HEK293 (cell line): ENCODE data around the gene GART.

ENCODE experiments used
- CTCF ChIA-PET: fragments of 350-600 bp; formaldehyde crosslinking; extraction: SDS; loops from one replicate; lab custom pipeline; 2021; ENCODE audit warnings: antibody characterized with exemption; lab: Yijun Ruan, JAX
- POLR2A ChIA-PET: fragments of 300-600 bp; formaldehyde crosslinking; extraction: SDS; loops from one replicate; lab custom pipeline; 2020; ENCODE audit warnings: antibody characterized with exemption, inconsistent platforms; lab: Yijun Ruan, JAX
- H3K27ac ChIP-seq: fragments of 200-500 bp; sonication (Bioruptor generic); 2 replicates; pipeline ENCODE4 v1.5.1; 2014; ENCODE audit warnings: low read depth, low read length, control low read depth, inconsistent platforms; ENCODE audit errors: extremely low read depth
- H3K36me3 ChIP-seq, 2 experiments: fragments of 200-500 bp in 1 of 2; sonication (Bioruptor generic) in 1 of 2; 1 replicate in 1 of 2; 2 replicates in 1 of 2; pipeline ENCODE4 v1.5.1; 2014 to 2017; ENCODE audit warnings: inconsistent platforms in 2 of 2, low read length in 2 of 2; ENCODE audit not compliant: control insufficient read depth in 2 of 2, insufficient read depth in 1 of 2
- H3K4me1 ChIP-seq: fragments of 200-500 bp; sonication (Bioruptor generic); 2 replicates; pipeline ENCODE4 v1.5.1; 2014; ENCODE audit warnings: mild to moderate bottlenecking, low read length, inconsistent platforms; ENCODE audit not compliant: control insufficient read depth, insufficient read depth
- H3K4me3 ChIP-seq: 2 replicates; pipeline ENCODE4 v1.5.1; 2011; ENCODE audit warnings: low read depth, mild to moderate bottlenecking, control low read depth, low read length, moderate library complexity
- H3K9me3 ChIP-seq: fragments of 200-500 bp; sonication (Bioruptor generic); 2 replicates; pipeline ENCODE4 v1.5.1; 2014; ENCODE audit warnings: low read depth, low read length, inconsistent platforms; ENCODE audit not compliant: control insufficient read depth, insufficient read depth
- BCL11A ChIP-seq: fragments of 450-650 bp; formaldehyde crosslinking; IDR thresholded peaks from 2 replicates; pipeline ENCODE4 v1.5.1; 2016; ENCODE audit warnings: low read depth, missing biosample characterization, missing genetic modification characterization
- KLF10 ChIP-seq: fragments of 450-650 bp; IDR thresholded peaks from 2 replicates; pipeline ENCODE4 v1.5.1; 2018; ENCODE audit warnings: missing biosample characterization, mild to moderate bottlenecking, missing genetic modification characterization
- PRDM1 ChIP-seq: fragments of 450-650 bp; formaldehyde crosslinking; IDR thresholded peaks from 2 replicates; pipeline ENCODE4; 2016; ENCODE audit warnings: missing biosample characterization, missing genetic modification characterization
- SP3 ChIP-seq: fragments of 450-650 bp; formaldehyde crosslinking; IDR thresholded peaks from 2 replicates; pipeline ENCODE4 v1.5.1; 2016; ENCODE audit warnings: missing biosample characterization, missing genetic modification characterization
- ZBTB20 ChIP-seq: fragments of 450-650 bp; formaldehyde crosslinking; IDR thresholded peaks from 2 replicates; pipeline ENCODE4 v1.5.1; 2016; ENCODE audit warnings: missing biosample characterization, missing genetic modification characterization
- ZFP69B ChIP-seq: fragments of 450-650 bp; formaldehyde crosslinking; IDR thresholded peaks from 2 replicates; pipeline ENCODE4 v1.5.1; 2016; ENCODE audit warnings: missing biosample characterization, missing genetic modification characterization
- ZNF121 ChIP-seq: fragments of 450-650 bp; formaldehyde crosslinking; IDR thresholded peaks from 2 replicates; pipeline ENCODE4 v1.5.1; 2016; ENCODE audit warnings: missing biosample characterization, missing genetic modification characterization
- ZNF157 ChIP-seq: fragments of 450-650 bp; formaldehyde crosslinking; IDR thresholded peaks from 2 replicates; pipeline ENCODE4 v1.5.1; 2016; ENCODE audit warnings: missing biosample characterization, missing genetic modification characterization
- ZNF473 ChIP-seq: fragments of 450-650 bp; formaldehyde crosslinking; IDR thresholded peaks from 2 replicates; pipeline ENCODE4 v1.5.1; 2017; ENCODE audit warnings: missing biosample characterization, missing genetic modification characterization
- ZNF560 ChIP-seq: fragments of 450-650 bp; formaldehyde crosslinking; IDR thresholded peaks from 2 replicates; pipeline ENCODE4 v1.5.1; 2017; ENCODE audit warnings: missing biosample characterization, missing genetic modification characterization, borderline replicate concordance
- ZNF585B ChIP-seq: fragments of 450-650 bp; formaldehyde crosslinking; IDR thresholded peaks from 2 replicates; pipeline ENCODE4 v1.5.1; 2016; ENCODE audit warnings: missing biosample characterization, missing genetic modification characterization
- ZNF837 ChIP-seq: fragments of 450-650 bp; formaldehyde crosslinking; IDR thresholded peaks from 2 replicates; pipeline ENCODE4 v1.5.1; 2016; ENCODE audit warnings: missing biosample characterization, missing genetic modification characterization
- TF ChIP-seq, protein P1 (sequence below): fragments of 450-650 bp; formaldehyde crosslinking; IDR thresholded peaks from 2 replicates; pipeline ENCODE4 v1.5.1; 2017; ENCODE audit warnings: missing biosample characterization, missing genetic modification characterization
- TF ChIP-seq, protein P2 (sequence below): fragments of 450-650 bp; formaldehyde crosslinking; IDR thresholded peaks from 2 replicates; pipeline ENCODE4 v1.5.1; 2016; ENCODE audit warnings: missing biosample characterization, missing genetic modification characterization
- TF ChIP-seq, protein P3 (sequence below): fragments of 450-650 bp; formaldehyde crosslinking; optimal IDR thresholded peaks from 2 replicates; pipeline ENCODE3; 2016; ENCODE audit warnings: missing biosample characterization, mild to moderate bottlenecking, missing genetic modification characterization
- TF ChIP-seq, protein P4 (sequence below): fragments of 450-650 bp; formaldehyde crosslinking; IDR thresholded peaks from 2 replicates; pipeline ENCODE4 v1.5.1; 2016; ENCODE audit warnings: missing biosample characterization, missing genetic modification characterization, borderline replicate concordance

The GART gene

DNA sequence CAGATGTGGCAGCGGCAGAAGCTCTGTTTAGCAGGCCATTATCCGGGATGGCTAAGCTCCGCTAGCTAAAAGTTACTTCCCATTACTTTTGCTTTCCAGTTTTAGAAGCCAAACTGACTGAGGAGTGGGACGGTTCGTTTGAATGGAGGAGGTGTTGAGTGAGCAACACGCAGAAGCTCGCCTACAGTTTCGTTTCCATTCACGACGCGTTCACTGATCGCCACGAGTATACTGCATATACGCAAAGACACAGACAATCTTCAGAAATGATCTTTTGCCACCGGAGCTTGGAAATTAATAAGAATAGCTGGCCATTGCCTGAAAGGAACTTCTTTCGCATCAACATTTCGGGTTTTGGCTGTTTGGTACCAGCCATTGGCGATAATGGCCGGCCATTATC, 15.5 kb upstream of the GART start:
- POLR2A ChIA-PET, result interaction anchor here (0.5 to 1.1 kb wide), 4 partner anchors 10 to 81 kb away, joined by 3 to 6 read pairs (median 4); no protein-coding TSS in a partner anchor
- no peak overlapping the region for H3K4me3 ChIP-seq
- no peaks in the 10 kb centered on the region for H3K4me1 ChIP-seq
- TF ChIP-seq ZBTB20 (tag by site-specific recombination) (no peak), ZNF157 (peak; percentile 84)
- CTCF ChIA-PET, result interaction anchor here (0.5 to 1.3 kb wide), 3 partner anchors 25 to 359 kb away, joined by 3 to 4 read pairs (median 4); no protein-coding TSS in a partner anchor
- no peak overlapping the region for H3K27ac ChIP-seq
- peaks cover 80 to 97% of the 10 kb centered on the region in 2 experiments for H3K36me3 ChIP-seq
- H3K9me3 ChIP-seq, result no peaks in the 10 kb centered on the region

DNA sequence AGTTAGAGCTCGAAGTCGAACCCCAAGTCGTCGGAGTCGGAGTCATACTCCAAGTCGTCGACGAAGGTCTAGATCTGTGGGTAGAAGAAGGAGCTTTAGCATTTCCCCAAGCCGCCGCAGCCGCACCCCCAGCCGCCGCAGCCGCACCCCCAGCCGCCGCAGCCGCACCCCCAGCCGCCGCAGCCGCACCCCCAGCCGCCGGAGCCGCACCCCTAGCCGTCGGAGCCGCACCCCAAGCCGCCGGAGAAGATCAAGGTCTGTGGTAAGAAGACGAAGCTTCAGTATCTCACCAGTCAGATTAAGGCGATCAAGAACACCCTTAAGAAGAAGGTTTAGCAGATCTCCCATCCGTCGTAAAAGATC, 13.0 kb upstream of the GART start:
- no peaks in the 10 kb centered on the region for H3K4me1 ChIP-seq
- H3K4me3 ChIP-seq, result no peak overlapping the region
- TF ChIP-seq ZNF560 (tag by site-specific recombination) (no peak), ZNF837 (tag by site-specific recombination) (no peak), PRDM1 (tag by site-specific recombination) (no peak), SP3 (tag by site-specific recombination) (no peak), BCL11A (no peak), KLF10 (tag by site-specific recombination) (no peak), ZNF473 (tag by site-specific recombination) (no peak), ZNF585B (tag by site-specific recombination) (no peak), ZFP69B (tag by site-specific recombination) (no peak), ZNF121 (no peak)
- TF ChIP-seq, protein P1, sequence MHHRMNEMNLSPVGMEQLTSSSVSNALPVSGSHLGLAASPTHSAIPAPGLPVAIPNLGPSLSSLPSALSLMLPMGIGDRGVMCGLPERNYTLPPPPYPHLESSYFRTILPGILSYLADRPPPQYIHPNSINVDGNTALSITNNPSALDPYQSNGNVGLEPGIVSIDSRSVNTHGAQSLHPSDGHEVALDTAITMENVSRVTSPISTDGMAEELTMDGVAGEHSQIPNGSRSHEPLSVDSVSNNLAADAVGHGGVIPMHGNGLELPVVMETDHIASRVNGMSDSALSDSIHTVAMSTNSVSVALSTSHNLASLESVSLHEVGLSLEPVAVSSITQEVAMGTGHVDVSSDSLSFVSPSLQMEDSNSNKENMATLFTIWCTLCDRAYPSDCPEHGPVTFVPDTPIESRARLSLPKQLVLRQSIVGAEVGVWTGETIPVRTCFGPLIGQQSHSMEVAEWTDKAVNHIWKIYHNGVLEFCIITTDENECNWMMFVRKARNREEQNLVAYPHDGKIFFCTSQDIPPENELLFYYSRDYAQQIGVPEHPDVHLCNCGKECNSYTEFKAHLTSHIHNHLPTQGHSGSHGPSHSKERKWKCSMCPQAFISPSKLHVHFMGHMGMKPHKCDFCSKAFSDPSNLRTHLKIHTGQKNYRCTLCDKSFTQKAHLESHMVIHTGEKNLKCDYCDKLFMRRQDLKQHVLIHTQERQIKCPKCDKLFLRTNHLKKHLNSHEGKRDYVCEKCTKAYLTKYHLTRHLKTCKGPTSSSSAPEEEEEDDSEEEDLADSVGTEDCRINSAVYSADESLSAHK (tag by site-specific recombination), result no peak
- TF ChIP-seq, protein P2, sequence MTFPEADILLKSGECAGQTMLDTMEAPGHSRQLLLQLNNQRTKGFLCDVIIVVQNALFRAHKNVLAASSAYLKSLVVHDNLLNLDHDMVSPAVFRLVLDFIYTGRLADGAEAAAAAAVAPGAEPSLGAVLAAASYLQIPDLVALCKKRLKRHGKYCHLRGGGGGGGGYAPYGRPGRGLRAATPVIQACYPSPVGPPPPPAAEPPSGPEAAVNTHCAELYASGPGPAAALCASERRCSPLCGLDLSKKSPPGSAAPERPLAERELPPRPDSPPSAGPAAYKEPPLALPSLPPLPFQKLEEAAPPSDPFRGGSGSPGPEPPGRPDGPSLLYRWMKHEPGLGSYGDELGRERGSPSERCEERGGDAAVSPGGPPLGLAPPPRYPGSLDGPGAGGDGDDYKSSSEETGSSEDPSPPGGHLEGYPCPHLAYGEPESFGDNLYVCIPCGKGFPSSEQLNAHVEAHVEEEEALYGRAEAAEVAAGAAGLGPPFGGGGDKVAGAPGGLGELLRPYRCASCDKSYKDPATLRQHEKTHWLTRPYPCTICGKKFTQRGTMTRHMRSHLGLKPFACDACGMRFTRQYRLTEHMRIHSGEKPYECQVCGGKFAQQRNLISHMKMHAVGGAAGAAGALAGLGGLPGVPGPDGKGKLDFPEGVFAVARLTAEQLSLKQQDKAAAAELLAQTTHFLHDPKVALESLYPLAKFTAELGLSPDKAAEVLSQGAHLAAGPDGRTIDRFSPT (tag by site-specific recombination), result no peak
- TF ChIP-seq, protein P3, sequence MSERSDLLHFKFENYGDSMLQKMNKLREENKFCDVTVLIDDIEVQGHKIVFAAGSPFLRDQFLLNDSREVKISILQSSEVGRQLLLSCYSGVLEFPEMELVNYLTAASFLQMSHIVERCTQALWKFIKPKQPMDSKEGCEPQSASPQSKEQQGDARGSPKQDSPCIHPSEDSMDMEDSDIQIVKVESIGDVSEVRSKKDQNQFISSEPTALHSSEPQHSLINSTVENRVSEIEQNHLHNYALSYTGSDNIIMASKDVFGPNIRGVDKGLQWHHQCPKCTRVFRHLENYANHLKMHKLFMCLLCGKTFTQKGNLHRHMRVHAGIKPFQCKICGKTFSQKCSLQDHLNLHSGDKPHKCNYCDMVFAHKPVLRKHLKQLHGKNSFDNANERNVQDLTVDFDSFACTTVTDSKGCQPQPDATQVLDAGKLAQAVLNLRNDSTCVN, result no peak
- TF ChIP-seq, protein P4, sequence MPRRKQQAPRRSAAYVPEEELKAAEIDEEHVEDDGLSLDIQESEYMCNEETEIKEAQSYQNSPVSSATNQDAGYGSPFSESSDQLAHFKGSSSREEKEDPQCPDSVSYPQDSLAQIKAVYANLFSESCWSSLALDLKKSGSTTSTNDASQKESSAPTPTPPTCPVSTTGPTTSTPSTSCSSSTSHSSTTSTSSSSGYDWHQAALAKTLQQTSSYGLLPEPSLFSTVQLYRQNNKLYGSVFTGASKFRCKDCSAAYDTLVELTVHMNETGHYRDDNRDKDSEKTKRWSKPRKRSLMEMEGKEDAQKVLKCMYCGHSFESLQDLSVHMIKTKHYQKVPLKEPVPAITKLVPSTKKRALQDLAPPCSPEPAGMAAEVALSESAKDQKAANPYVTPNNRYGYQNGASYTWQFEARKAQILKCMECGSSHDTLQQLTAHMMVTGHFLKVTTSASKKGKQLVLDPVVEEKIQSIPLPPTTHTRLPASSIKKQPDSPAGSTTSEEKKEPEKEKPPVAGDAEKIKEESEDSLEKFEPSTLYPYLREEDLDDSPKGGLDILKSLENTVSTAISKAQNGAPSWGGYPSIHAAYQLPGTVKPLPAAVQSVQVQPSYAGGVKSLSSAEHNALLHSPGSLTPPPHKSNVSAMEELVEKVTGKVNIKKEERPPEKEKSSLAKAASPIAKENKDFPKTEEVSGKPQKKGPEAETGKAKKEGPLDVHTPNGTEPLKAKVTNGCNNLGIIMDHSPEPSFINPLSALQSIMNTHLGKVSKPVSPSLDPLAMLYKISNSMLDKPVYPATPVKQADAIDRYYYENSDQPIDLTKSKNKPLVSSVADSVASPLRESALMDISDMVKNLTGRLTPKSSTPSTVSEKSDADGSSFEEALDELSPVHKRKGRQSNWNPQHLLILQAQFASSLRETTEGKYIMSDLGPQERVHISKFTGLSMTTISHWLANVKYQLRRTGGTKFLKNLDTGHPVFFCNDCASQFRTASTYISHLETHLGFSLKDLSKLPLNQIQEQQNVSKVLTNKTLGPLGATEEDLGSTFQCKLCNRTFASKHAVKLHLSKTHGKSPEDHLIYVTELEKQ, result no peak
- TF ChIP-seq, all 188 proteins: peak for 0
- H3K27ac ChIP-seq, result no peak overlapping the region
- H3K36me3 ChIP-seq, result peaks cover 58 to 99% of the 10 kb centered on the region in 2 experiments
- POLR2A ChIA-PET, result interaction anchor here (2.2 kb wide), 1 partner anchor 12 kb away, joined by 6 read pairs; the partner anchor contains the start of gene SON
- no peaks in the 10 kb centered on the region for H3K9me3 ChIP-seq
- CTCF ChIA-PET, result interaction anchor here (1.1 kb wide), 1 partner anchor 11 kb away, joined by 3 read pairs; no protein-coding TSS in a partner anchor
